Lower leg skin (tissue), 4 donors: Measurements from ENCODE around the gene CMTM5. TPM values are rescaled to one million over a fixed set of nuclear protein-coding genes. Genes with fewer than 3 reads are reported as not detected.
"Not testable (repeated sequence)": the region's sequence is repeated elsewhere in the genome, so short reads cannot be mapped to it uniquely, and the experiment has no call there.

Source experiments
- DNase-seq, 2 donors: peaks; one replicate each; pipeline ENCODE4 v3.0.0-alpha.2; 2019; ENCODE audit warnings: low spot score in 2 of 2
- H3K4me3 ChIP-seq: fragments of 200-600 bp; sonication (generic); 2 replicates; pipeline ENCODE4 v1.5.1; 2017; ENCODE audit warnings: mild to moderate bottlenecking, low read depth; ENCODE audit not compliant: poor library complexity, severe bottlenecking
- CTCF ChIP-seq, 3 donors: fragments of 450-650 bp; IDR thresholded peaks; one replicate each; pipeline ENCODE4 v1.5.1; 2016; ENCODE audit warnings: antibody characterized with exemption in 3 of 3, mild to moderate bottlenecking in 3 of 3, moderate library complexity in 2 of 3
- POLR2A ChIP-seq, 2 donors: fragments of 450-650 bp; IDR thresholded peaks; one replicate each; pipeline ENCODE4 v1.6.1; 2016 to 2017; ENCODE audit warnings: antibody characterized with exemption in 2 of 2, mild to moderate bottlenecking in 1 of 2, moderate library complexity in 1 of 2
- WGBS, 2 donors: methylation state at CpG; one replicate each; pipeline ENCODE4 v1.1.5; 2018; 5-methylcytosine and 5-hydroxymethylcytosine counted together
- intact Hi-C: fragments of 100-400 bp; cut with DNase I; formaldehyde crosslinking; loops from one replicate; pipeline ENCODE4 v1.15.0; 2023; ENCODE audit warnings: low total_unique reads
- microRNA counts, 2 donors: library from miRNA; unstranded; fragments of <30 nt; microRNA quantifications; one replicate each; lab custom pipeline; 2016
- microRNA-seq, 2 donors: library from miRNA; unstranded; fragments of <30 nt; microRNA quantifications; one replicate each; pipeline ENCODE4, GENCODE V29; 2016; ENCODE audit warnings: borderline replicate concordance in 2 of 2, borderline number of aligned reads in 1 of 2
- total RNA-seq, 4 donors: library from RNA; depleted of rRNA; stranded (reverse); fragments of >200 nt; gene quantifications; one replicate each; pipeline ENCODE4 v1.1.0, GENCODE V29; 2016

Gene CMTM5
- total RNA-seq, 4 donors from 2014 or later: 0.38 to 0.58 TPM; not detected in 2

DNA sequence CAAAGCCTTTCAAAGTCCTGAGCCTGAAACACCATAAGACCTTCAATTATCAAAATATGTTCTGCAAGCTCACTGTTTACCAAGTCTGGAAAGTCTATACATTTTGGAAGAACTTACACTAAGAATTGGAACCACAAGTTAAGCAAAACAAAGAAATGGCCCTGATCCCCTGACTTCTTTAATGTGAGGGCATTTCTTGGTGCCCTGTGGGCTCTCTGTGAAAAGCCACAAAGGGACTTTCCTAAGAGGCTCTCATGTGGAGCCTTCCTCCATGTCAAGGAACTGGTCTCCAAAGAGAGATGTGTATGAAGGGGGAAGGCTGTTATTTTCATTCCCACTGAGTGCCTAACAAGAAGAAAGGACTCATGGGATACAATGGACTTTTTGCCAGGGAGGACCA, 44.7 kb downstream of the CMTM5 start:
- intact Hi-C loops: no loop called here
- DNase-seq: no peak
- TF ChIP-seq CTCF (IDR thresholded peaks at IDR 0.05) (no peak), POLR2A (IDR thresholded peaks at IDR 0.05) (no peak)
- no peak overlapping the region for H3K4me3 ChIP-seq

GRCh38 chr14:23423657-23424056, 46.8 kb downstream of the CMTM5 start:
- no peak for DNase-seq
- TF ChIP-seq CTCF (IDR thresholded peaks at IDR 0.05): no peak
- TF ChIP-seq POLR2A (IDR thresholded peaks at IDR 0.05): no peak
- intact Hi-C loops: no loop called here
- WGBS, 2 donors: 86 to 87% methylated on average over 6 of the region's 6 CpGs
- no peak overlapping the region for H3K4me3 ChIP-seq

- intact Hi-C loops: no loop called here
- TF ChIP-seq CTCF (IDR thresholded peaks at IDR 0.05) (no peak), POLR2A (IDR thresholded peaks at IDR 0.05) (no peak)
- WGBS, 2 donors: 82 to 83% methylated on average over 10 of the region's 10 CpGs
- H3K4me3 ChIP-seq: no peak overlapping the region
- DNase-seq: no peak
These were observed 48.3 kb downstream of the CMTM5 start for GRCh38 chr14:23425169-23425568.

DNA sequence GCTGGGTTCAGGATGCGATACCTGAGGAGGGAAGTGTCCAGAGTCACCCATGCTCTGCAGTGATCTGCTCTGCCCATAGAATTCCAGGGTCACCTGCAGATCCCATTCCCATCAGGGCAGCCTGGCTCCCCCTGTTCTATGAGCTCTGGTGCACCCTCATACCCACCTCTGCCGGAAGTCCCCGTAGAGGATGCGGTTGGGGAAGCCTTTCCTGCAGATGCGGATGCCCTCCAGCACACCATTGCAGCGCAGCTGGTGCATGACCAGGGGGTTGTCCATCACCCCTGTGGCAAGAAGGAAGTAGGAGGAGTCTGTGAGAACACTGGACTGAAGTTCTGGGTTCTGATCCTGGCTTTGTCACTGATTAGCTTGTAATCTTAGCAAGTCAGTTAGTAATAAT, 49.0 kb downstream of the CMTM5 start:
- intact Hi-C loops, H3K4me3 ChIP-seq, DNase-seq: not testable (repeated sequence)
- WGBS, 2 donors: 85 to 93% methylated on average over 6 of the region's 6 CpGs

DNA sequence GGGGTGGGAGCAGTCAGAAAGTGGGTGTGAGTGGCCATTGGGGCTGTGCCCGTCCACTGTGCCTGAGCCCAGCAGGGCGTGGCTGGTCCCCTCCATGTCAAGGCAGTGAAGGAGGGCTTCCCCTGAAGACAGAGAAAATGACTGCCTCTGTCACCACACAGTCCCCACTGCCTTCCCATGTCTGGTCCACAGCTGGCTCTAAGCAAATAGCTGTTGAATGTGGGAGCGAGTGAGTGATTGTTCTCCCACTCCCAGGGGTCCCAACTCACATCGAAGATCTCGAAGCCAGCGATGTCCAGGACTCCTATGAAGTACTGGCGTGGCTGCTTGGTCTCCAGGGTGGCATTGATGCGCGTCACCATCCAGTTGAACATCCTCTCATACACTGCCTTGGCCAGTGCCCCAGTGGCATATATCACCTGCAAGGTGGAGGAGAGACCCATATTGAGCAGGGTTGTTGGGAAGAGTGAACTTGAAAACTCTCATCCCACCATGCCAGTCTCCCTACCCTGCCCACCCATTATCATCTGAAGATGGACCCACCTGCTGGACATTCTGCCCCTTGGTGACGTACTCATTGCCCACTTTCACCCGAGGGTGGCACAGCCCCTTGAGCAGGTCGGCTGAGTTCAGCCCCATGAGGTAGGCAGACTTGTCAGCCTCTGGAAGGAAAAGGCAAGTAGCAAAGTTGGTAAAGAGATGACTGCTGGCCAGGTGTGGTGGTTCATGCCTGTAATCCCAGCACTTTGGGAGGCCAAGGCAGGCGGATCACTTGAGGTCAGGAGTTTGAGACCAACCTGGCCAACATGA, 52.0 kb downstream of the CMTM5 start:
- DNase-seq: no peak
- no peak overlapping the region for H3K4me3 ChIP-seq
- no peak for TF ChIP-seq CTCF (IDR thresholded peaks at IDR 0.05)
- intact Hi-C loops: no loop called here
- 86 to 89% methylated on average over 13 of the region's 13 CpGs for WGBS, 2 donors

MicroRNA genes within 50 kb of the gene (microRNA counts, 767-probe panel; counts per million panel counts)
- microRNA hsa-miR-208a (lab: Ali Mortazavi, UCI) (0 to 358 counts per million in 2 donors), microRNA hsa-miR-208b (lab: Ali Mortazavi, UCI) (0 to 358 counts per million in 2 donors)

Small RNAs within 50 kb of the gene (microRNA-seq; reads per million reads assigned to microRNA genes)
- gene MIR208A (0 to 1.1 reads per million in 2 donors), gene MIR208B (5.4 to 11.3 reads per million in 2 donors)

Other genes starting within 250 kb of the CMTM5 start
- 10 to 100 TPM; 32.4 to 67.4 (median 42.9) TPM for gene SLC7A8, start 193.4 kb upstream of the CMTM5 start, total RNA-seq
- gene RNF212B, start 139.1 kb upstream of the CMTM5 start, total RNA-seq: under 1 TPM in 1 of 4 donors, not detected in 3; 0.59 TPM
- 1 to 10 TPM; 5.3 to 9.7 (median 8.5) TPM for gene HOMEZ, start 90.9 kb upstream of the CMTM5 start, total RNA-seq
- gene PPP1R3E, start 74.2 kb upstream of the CMTM5 start, total RNA-seq: 10 to 100 TPM in 1 of 4 donors, 1 to 10 TPM in 3; 7.9 to 14.4 (median 8.6) TPM
- 10 to 100 TPM; 41.5 to 72.2 (median 68.3) TPM for gene BCL2L2, start 70.2 kb upstream of the CMTM5 start, total RNA-seq
- 10 to 100 TPM; 25.5 to 65.8 (median 39.9) TPM for gene PABPN1, start 55.6 kb upstream of the CMTM5 start, total RNA-seq
- 10 to 100 TPM; 16.1 to 33.0 (median 17.9) TPM for gene SLC22A17, start 24.2 kb upstream of the CMTM5 start, total RNA-seq
- gene EFS, start 11.9 kb upstream of the CMTM5 start, total RNA-seq: 10 to 100 TPM; 38.7 to 73.2 (median 53.5) TPM
- not detected for gene IL25, start 4.2 kb upstream of the CMTM5 start, total RNA-seq
- gene MYH6, start 31.2 kb downstream of the CMTM5 start, total RNA-seq: under 1 TPM in 1 of 4 donors, not detected in 3; 0.20 TPM
- gene MYH7, start 58.6 kb downstream of the CMTM5 start, total RNA-seq: under 1 TPM in 3 of 4 donors, not detected in 1; 0.06 to 0.13 (median 0.08) TPM
- gene NGDN, start 92.7 kb downstream of the CMTM5 start, total RNA-seq: 10 to 100 TPM; 34.0 to 41.7 (median 37.3) TPM
- gene ZFHX2, start 174.7 kb downstream of the CMTM5 start, total RNA-seq: under 1 TPM; 0.19 to 0.49 (median 0.27) TPM
- gene THTPA, start 179.2 kb downstream of the CMTM5 start, total RNA-seq: 10 to 100 TPM in 3 of 4 donors, 1 to 10 TPM in 1; 2.8 to 10.9 (median 10.7) TPM
- 100 to 1,000 TPM; 113 to 206 (median 141) TPM for gene AP1G2, start 190.7 kb downstream of the CMTM5 start, total RNA-seq
- gene JPH4, start 201.7 kb downstream of the CMTM5 start, total RNA-seq: 1 to 10 TPM in 3 of 4 donors, under 1 TPM in 1; 0.34 to 3.6 (median 1.4) TPM